Central memory CD4-positive, alpha-beta T cell (primary cell): ENCODE measurements around the gene PANX1.
"Not testable (repeated sequence)": the region's sequence is repeated elsewhere in the genome, so short reads cannot be mapped to it uniquely, and the experiment has no call there.

ENCODE experiments used
- DNase-seq: peaks from one replicate; pipeline ENCODE4 v3.0.0; 2022
- total RNA-seq, 3 experiments: gene quantifications; one replicate each; lab custom pipeline; 2026; lab: John Stamatoyannopoulos, UW

The PANX1 gene, protein sequence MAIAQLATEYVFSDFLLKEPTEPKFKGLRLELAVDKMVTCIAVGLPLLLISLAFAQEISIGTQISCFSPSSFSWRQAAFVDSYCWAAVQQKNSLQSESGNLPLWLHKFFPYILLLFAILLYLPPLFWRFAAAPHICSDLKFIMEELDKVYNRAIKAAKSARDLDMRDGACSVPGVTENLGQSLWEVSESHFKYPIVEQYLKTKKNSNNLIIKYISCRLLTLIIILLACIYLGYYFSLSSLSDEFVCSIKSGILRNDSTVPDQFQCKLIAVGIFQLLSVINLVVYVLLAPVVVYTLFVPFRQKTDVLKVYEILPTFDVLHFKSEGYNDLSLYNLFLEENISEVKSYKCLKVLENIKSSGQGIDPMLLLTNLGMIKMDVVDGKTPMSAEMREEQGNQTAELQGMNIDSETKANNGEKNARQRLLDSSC
- total RNA-seq: 14.1 to 33.1 (median 23.1) reads per million in 3 experiments

DNA sequence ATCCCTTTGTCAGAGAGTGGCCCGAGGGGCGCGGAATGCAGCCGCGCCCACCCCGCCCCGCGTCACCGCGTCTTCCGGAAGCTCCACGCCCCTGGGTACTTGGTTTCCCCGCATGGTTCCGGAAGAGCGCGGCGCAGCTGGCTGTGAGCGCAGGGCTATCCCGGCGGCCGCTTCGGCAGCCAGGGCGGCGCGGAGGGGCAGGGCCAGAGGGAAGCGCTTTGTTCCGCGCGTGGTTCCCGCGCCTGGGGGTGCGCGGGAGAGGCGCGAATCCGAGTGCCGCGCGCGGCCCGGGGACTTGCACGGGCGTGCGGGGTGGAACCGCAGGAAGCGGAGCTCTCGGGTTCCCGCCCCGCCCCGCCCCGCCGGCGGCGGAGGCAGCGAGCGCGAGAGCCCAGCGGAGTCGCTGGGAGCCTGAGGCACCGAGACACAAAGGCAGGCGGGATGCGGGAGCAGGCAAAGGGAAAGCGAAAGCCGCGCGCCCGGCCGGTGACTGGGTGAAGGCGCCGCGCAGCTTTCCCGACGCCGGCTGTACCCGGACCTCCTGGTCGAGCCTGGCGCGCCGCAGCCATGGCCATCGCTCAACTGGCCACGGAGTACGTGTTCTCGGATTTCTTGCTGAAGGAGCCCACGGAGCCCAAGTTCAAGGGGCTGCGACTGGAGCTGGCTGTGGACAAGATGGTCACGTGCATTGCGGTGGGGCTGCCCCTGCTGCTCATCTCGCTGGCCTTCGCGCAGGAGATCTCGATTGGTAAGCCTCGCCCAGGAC is at the start of gene PANX1:
PANX1 (plus strand) TSS at position 96 of the 766 bp plus-strand sequence; CDS start at position 568, 472 bp downstream.
- peak; percentile 77 for DNase-seq

DNA sequence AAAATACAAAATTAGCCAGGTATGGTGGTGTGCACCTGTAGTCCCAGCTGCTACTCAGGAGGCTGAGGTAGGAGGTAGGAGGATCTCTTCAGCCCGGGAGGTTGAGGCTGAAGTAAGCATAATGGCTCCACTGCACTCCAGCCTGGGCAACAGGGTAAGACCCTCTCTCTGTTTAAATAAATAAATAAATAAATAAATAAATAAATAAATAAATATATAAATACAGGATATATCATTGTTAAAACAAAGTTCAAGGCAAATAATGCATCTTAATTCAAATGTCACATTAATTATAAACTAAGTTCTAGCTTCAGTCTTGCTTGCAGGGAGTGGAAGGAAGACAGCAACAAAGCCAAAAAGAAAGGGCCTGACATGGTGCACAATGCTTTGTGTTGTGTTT is 44.5 kb upstream of the PANX1 start:
- DNase-seq: no peak

DNA sequence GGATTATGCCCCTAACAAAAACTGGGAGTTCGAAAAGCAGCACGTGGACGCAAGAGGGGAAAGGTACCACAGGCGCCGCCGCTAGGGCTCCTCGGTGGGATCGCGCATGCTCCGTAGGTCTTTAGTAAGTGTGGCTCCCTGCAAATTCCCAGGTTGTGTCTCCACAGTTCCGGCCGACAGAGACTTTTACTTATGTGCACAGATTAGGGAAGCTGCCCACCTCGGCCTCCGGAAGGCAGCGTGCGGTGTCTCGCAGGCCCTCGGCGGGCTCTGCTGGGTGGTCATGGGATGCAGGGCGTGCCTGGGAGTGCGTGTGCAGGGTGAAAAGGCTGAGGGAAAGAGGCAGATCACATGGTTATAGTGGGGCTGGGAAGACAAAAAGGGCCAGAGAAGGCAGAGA is 39.7 kb upstream of the PANX1 start:
- no peak for DNase-seq

DNA sequence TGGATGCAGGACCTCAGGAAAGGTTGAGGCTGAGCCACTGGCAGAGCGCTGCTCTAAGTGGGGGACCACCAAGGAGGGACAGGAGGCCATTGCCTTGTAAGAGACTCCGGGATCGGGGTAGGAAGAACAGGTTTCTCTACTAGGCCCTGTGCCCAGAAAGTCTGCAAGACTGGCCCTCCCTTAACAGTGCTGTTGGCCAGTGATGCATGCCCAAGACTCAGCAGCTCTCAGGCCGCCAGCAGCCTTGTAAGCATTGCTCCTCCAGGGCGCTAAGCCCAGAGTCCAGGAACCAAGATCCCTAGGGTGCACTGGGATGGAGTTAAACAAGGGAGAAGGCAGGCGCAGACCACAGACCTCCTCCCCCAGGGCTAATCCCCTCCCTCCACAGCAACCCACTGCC is 39.3 kb upstream of the PANX1 start:
- no peak for DNase-seq

DNA sequence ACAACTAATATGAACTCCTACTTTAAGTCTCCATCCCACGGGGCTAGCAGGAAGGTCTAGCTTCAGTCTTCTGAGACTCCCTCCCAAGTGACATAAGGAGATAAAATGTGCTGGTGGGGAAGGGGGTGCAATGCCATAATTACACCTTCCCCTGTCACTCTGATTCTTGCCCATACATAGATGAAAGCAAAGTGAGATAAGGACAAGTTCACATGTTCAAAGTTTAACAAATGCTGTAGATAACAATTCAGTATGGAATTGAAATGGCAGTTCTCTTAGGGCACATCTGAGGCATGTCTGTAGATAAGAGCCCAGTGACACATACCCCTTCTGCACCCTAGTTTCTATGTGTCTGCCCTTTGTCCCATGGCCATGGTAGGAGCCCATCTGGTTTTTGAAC is 38.2 kb upstream of the PANX1 start:
- no peak for DNase-seq

DNA sequence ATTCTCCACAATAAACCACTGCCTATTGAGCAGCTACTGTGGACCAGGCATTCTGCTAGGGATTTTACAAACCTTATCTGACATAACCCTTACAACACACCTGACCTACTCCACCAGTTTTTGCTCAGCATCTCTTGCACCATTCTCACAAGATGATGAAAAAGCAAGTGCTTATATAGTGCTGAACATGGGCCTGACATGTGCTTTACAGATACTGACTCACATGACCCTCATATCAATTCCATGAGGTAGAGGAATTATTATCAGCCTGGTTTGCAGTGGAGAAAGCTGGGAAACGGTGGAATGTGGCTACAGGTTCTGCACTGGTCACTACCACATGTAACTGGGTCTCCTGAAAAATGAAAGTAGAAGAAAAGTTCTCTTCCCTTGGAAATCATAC is 37.5 kb upstream of the PANX1 start:
- DNase-seq: no peak

DNA sequence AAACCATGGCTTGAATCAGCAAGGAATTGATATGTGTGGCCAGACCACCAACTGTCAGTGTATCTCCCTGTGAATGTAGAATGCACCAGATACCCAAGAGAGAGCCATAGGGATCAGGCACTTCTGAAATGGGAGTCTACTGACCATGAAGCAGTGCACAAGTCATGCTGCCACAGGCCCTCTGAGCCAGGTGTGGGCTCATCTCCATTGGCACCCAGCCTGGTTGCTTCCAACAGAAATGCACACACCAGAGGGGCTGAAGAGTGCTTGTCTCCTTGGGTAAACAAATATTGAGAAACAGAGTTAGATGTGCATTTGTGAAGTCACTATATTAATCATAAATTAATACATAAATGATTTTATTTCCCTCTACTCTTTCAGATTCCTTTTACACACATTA is 28.4 kb upstream of the PANX1 start:
- DNase-seq: no peak

DNA sequence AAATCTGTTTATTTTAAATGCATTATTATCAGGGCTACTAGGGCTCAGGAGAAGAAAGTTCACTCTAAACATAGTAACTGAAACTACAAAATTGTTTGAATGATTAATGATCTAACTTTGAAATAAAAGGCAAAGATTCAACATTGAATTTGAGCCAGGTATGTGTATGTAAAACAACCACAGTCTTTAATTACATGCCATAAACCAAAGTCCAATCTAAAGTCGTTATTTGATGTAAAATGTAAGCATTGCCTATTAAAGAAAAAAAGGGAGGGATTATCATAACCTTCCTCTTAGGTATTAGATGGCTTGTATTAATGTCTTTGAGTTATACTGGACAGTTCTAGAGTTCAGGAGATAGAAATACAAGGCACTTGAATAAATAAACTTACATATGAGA is 25.2 kb upstream of the PANX1 start:
- no peak for DNase-seq

DNA sequence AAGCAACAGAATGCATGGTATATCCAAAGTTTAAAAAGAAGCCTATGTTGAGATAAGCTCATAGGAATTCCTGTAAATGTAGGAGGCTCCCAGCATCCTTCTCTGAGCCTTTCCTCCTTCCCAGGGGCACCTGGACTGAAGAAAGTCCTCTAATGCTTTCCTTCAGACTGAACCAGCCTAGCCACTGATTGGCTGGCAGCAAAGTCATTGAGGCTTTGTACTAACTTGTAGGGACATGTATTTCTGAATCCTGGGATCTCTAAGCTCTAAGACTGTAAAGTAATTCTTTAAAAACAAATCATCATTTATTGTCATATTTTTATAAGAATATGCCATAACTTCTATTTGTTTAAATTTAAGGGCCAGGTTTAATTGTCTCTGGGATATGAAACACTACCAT is 23.9 kb upstream of the PANX1 start:
- DNase-seq: no peak

DNA sequence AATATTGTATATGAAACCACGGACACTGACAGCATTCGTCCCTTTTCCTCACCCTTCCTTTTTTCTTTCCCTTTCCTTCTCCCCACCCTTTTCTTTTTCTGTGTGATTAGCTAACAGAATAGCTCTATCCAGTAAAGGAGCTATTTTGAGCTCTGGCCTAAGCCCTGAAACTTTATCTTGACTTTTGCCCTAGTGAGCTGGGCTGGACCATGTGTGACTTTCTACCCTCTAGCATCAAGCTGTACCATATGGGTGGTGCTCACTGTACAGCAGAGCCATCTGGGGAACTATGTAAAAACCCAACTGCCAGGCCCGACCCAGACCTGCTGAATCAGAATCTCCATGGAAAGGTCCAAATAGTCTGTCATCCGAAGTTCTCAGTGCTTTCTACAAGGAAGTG is 21.9 kb upstream of the PANX1 start:
- no peak for DNase-seq

DNA sequence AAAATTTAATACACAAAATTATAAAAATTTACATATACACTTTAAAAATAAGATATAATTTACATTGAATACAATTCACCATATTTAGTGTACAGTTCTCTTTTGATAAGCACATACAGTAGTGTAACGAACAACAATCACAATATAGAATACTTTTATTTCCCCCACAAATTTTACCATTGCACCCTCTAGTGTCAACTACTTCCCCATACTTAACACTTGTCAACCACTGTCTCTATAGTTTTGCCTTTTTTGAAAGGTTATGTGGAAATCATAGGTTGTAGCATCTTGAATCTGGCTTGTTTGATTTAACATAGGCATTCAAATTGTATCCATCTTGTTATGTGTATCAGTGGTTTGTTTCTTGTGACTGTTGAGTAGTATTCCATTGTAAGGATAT is 21.3 kb upstream of the PANX1 start:
- DNase-seq: no peak

DNA sequence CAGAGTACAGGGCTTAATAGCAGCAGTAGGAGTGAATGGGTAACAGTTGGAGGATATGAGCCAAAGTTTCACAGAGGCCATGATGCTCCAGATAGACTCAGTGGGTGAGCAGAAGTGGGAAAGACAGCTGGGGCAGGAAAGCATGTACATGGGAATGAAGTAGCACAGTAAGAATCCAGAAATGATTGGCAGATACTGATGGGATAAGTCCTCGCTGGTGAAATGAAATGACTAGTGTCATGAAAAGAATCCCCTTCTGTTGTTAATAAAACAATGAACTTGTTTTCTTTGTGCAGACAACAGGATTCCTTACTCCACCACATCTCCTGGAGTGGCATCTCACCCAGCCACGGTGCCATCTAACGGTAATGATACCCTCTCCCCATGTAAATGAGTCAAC is 17.4 kb upstream of the PANX1 start:
- DNase-seq: no peak

DNA sequence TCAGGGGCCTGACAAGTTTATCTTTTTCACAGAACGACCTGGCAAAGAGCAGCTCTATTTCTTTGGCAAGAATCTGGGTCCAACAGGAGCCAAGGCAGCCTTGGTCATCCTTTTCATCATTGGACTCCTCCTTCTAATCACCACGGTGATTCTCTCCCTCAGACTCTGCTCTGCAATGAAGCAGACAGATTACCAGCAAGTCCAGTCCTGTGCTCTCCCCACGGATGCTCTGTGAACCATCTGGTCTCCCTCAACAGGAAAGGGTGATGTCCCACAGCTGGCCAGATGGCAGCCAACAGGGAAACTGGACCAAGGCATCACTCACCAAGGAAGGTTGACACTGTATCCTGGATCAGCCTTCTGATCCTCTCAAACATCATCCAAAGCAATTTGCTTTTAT is 17.0 kb upstream of the PANX1 start:
- DNase-seq: no peak

DNA sequence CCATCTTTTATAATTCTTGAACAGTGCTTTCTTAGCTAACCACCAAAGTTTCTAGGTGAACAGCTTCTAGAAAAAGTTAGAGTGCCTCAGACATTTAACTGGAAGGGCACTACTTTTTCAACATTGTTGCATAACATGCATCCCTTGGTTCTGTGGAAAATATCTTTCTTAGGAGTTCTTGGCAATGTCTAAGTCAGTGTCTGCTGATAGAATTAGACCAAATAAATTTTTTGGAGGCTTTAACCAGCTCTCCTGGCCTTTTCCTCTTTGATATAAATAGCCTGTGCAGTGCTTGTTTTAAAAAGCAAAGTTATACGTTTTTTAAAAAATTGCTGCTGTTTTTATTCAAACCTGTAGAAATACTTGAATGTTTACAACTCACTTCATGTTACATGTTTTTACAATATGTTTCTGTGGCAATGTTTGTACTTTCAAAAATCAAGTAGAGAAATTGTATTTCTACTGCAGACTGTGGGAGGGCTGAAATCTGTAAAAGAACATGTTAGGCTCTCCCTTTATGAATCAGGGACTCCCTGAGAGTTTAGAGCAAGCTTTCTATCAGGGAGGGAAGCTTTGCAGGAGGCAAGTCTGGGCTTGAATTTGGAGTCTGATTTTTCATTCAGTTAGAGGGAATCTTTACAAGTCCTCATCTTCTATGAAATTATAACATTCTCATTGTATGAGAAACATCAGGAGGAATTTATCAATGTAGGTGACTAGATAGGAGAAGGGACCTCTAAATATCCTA is 16.3 kb upstream of the PANX1 start:
- DNase-seq: no peak

DNA sequence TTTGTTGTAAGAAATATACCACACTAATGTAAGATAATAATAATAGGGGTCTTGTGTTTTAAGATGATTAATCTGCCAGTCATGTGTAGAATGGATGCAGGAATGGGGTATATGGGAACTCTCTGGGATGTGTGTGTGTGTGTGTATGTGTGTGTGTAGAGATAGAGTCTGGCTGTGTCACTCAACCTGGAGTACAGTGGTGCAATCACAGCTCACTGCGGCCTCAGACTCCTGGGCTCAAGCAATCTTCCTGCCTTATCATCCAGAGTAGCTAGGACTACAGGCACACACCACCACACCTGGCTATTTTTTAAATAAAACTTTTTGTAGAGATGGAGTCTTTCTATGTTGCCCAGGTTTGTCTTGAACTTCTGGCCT is 11.5 kb upstream of the PANX1 start:
- DNase-seq: no peak

DNA sequence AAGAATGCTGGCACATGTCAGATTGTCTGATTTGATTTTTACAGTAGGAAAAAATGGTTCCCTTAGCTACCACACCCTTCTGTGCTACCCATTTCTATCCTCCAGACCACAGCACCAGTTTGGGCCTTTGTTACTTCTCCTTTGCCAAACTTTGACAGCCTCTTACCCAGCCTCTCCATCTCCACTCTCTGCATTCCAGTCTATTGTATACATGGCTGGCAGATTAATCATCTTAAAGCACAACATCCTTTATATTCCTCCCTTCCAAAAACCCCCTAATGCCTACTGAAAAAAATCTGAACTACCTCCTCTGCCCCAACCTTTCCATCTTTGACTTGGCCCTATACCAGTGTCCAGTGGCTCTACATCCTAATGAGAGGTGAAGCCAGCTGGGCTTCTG is 10.8 kb upstream of the PANX1 start:
- DNase-seq: no peak

DNA sequence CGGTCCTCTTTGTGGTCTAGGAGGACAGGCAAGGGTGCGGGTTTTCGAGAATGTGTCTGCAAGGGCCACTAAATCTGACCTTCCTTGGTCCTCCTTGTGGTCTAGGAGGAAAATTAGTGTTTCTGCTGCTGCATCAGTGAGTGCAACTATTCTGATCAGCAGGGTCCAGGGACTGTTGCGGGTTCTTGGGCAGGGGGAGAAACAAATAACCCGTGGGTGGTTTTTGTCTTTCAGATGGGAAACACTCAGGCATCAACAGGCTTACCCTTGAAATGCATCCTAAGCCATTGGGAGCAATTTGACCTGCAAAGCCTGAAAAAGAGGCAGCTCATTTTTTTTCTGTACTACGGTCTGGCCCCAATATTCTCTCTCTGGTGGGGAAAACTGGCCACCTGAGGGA is 9.0 kb upstream of the PANX1 start:
- not testable (repeated sequence) for DNase-seq

DNA sequence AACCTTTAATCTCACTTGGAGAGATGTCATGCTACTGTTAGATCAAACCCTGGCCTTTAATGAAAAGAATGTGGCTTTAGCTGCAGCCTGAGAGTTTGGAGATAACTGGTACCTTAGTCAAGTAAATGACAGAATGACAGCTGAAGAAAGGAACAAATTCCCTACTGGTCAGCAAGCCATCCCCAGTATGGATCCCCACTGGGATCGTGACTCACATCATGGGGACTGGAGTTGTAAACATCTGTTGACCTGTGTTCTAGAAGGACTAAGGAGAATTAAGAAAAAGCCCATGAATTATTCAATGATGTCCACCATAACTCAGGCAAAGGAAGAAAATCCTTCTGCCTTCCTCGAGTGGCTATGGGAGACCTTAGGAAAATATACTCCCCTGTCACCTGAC is 8.1 kb upstream of the PANX1 start:
- DNase-seq: not testable (repeated sequence)

DNA sequence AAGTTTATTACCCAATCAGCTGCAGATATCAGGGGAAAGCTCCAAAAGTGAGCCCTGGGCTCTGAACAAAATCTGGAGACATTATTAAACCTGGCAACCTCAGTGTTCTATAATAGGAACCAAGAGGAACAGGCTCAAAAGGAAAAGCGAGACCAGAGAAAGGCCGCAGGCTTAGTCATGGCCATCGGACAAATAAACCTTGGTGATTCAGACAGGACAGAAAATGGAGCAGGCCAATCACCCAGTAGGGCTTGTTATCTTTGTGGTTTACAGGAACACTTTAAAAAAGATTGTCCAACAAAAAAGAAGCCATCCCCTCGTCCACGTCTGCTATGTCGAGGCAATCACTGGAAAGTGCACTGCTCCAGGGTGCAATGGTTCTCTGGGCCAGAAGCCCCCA is 7.7 kb upstream of the PANX1 start:
- DNase-seq: no peak

DNA sequence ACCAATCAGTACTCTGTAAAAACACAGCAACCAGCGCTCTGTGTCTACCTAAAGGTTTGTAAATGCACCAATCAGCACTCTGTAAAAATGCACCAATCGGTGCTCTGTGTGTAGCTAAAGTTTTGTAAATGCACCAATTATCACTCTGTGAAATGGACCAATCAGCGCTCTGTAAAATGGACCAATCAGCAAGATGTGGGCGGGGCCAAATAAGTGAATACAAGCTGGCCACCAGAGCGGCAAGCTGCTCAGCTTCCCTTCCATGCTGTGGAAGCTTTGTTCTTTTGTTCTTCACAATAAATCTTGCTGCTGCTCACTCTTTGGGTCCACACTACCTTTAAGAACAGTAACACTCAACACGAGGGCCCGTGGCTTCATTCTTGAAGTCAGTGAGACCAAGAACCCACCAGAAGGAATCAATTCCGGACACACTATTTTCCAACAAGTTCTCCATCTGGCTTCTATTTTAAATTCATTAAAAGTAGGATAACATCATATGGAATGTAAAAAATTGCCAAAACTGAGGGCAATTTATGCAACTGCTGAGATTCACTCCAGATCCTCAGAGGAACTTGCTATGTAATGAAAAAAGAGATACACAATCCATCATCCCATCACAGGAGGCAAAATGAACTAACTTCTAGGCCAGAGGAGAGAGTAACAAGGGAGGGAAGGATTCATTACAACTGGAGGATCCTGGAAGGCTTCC is 3.1 kb upstream of the PANX1 start:
- no peak for DNase-seq

DNA sequence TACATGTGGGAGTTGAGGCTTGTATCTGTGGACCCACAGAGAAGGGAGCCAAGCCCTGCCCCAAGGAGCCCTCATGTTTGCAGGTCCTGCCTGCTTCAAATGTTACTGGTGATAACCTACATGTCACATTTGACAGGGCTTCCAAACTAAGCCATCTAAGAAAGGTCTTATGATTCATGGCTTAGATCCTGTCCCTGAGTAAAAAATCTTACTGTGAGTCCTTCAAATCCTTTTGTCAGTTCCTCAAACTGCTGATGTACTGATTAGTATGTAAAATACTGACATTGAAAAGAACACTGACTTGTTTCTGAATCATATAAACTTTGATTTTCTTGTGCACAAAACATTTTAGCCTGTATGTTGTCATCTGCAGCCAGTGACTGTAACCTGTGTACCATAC is 1.0 kb upstream of the PANX1 start:
- DNase-seq: no peak

DNA sequence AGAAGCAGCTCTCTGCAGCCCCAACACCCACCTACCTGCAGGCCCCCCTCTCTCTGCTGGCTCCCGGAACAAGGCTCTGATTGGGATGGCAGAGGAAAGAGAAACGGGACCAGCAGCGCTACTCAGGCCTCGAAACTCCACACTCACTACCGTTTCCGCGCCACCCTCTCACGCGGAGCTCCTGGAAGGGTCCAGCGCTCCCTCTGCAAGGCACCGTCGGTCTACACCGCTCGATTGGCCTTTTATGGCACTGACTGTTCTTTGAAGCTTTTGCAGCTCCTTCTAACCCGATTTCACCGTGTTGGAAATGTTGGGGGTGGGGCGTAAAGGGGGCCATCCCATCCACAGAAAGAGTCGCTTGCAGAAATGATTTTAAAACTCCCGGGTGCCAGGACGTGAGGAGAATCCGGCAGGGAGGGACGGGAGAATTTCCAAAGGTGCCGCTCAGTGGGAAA is 323 bp upstream of the PANX1 start:
- DNase-seq: no peak
